ENCODE measurements around the gene PNMA8A. TPM values are rescaled to one million over a fixed set of nuclear protein-coding genes. Genes with fewer than 3 reads are reported as not detected.

PNMA8A gene
- total RNA-seq, 2 donors from 2014 or later, result 4.3 to 6.5 TPM

DNA sequence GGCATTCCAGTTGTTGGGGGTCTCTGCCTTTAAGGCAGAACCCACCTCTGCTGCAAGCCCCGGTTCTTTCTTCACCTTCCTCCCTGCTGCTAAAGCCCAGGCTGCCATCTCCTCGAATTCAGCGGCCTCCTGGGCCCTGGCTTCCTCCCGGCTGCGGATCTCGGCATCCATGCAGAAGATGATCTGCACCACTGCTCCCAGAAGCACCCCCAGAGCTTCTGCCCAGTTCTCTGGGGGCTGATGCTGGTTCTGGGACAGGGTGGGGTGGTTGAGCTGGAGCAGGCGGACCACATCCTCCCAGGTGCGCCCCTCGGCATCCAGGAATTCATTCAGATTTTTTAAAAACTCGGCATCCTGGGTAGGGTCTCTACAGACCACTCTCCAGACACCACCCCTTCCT lies 987 bp downstream of the PNMA8A start:
- TF ChIP-seq CTCF (IDR thresholded peaks at IDR 0.05) (no peak), POLR2A (IDR thresholded peaks at IDR 0.05) (no peak)
- Histone ChIP-seq H3K27me3 (no peaks in the 10 kb centered on the region), H3K4me1 (peaks cover 17% of the 10 kb centered on the region), H3K27ac (no peak overlapping the region), H3K9me3 (no peaks in the 10 kb centered on the region), H3K4me3 (no peak overlapping the region), H3K36me3 (replicated peaks in 1 of 2; ENCODE audit: insufficient read depth in 1 of 2, low read depth in 2 of 2) (no peaks in the 10 kb centered on the region)
- DNase-seq (no peak), ATAC-seq (no peak)
- intact Hi-C loops (cut with DNase I), result no loop called here
- WGBS, 2 donors, result 88 to 93% methylated on average over 10 of the region's 10 CpGs

DNA sequence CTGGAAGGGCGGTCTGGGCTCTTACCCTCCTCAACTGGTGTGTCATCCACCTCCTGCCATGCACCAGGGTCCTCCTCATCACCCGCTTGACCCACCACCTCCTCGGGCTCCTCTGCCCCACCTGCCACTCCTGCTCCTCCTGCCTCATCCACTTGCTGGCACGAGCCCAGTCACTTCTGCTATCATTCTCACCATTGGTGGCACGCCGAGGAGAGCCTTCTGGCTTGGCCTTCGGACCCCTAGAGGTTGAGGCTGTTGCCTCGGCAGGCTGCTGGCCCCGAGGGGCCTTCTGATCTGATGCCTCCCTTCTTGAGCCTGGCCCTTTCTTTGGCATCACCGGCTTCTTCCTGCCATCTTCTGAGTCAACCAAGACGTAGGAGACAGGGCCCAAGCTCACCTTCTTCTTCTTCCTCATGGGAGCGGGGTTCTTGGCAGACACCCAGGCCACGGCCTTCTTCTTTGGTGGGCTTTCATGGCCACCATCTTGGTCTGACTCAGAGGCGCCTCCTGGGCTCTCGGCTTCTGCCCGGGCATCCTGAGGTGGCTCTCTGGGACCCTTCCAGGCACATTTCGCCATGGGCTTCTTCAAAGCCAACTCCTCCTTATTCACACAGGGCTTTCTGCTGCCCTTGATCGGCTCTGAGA lies 1.7 kb downstream of the PNMA8A start:
- no peak for DNase-seq
- 91 to 95% methylated on average over 16 to 18 of the region's 18 CpGs for WGBS, 2 donors
- no peaks in the 10 kb centered on the region for H3K27me3 ChIP-seq
- no peaks in the 10 kb centered on the region for H3K9me3 ChIP-seq
- no peak overlapping the region for H3K27ac ChIP-seq
- TF ChIP-seq POLR2A (IDR thresholded peaks at IDR 0.05), result no peak
- intact Hi-C loops (cut with DNase I), result no loop called here
- no peak overlapping the region for H3K4me3 ChIP-seq
- ATAC-seq, result no peak
- H3K36me3 ChIP-seq (replicated peaks in 1 of 2; ENCODE audit: insufficient read depth in 1 of 2, low read depth in 2 of 2), result no peaks in the 10 kb centered on the region
- H3K4me1 ChIP-seq, result peaks cover 17% of the 10 kb centered on the region

DNA sequence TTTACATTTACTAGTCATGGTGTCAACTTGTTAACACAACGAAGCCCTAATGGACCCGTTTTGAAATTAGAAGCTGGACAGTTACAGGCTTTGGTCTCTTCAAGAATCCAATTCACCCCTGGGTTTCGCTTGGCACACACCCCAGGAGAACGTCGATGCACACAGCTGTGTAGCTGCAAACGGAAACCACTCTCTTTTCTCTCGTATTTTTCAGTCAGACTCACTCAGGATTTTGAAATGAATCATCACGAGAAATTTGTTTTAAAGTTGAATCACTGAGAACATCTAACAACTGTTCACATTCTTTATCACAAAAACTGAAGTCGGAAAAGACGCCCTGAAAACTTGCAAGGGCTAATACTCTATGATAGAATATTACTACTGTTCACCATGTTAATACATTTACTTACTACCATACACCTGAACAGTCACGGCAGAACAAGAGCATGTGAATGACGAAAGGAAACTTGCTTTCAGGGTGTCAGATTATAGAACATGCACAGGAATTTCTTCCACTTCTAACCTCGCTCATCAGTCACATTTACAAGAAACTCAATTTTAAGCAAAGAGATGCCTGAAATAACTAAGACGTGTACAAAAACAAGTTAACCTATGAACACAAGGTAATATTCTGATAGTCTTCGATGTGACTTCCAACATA lies 4.7 kb downstream of the PNMA8A start:
- DNase-seq (no peak), ATAC-seq (no peak)
- Histone ChIP-seq H3K27me3 (no peaks in the 10 kb centered on the region), H3K27ac (no peak overlapping the region), H3K4me1 (peaks cover 14% of the 10 kb centered on the region), H3K9me3 (no peaks in the 10 kb centered on the region), H3K4me3 (no peak overlapping the region), H3K36me3 (replicated peaks in 1 of 2; ENCODE audit: insufficient read depth in 1 of 2, low read depth in 2 of 2) (no peaks in the 10 kb centered on the region)
- WGBS, 2 donors, result 68% methylated on average over 15 of the region's 15 CpGs
- TF ChIP-seq POLR2A (IDR thresholded peaks at IDR 0.05) (no peak), CTCF (IDR thresholded peaks at IDR 0.05) (no peak)
- intact Hi-C loops (cut with DNase I), result no loop called here

GRCh38 chr19:46463516-46463915 lies 7.8 kb downstream of the PNMA8A start:
- no peaks in the 10 kb centered on the region for H3K4me1 ChIP-seq
- WGBS, 2 donors, result 83 to 86% methylated on average over 7 of the region's 7 CpGs
- no peak overlapping the region for H3K4me3 ChIP-seq
- no peak for TF ChIP-seq POLR2A (IDR thresholded peaks at IDR 0.05)
- DNase-seq, result no peak
- H3K9me3 ChIP-seq, result no peaks in the 10 kb centered on the region
- no peak for ATAC-seq
- H3K27ac ChIP-seq, result no peak overlapping the region
- H3K27me3 ChIP-seq, result no peaks in the 10 kb centered on the region
- H3K36me3 ChIP-seq (replicated peaks in 1 of 2; ENCODE audit: insufficient read depth in 1 of 2, low read depth in 2 of 2), result no peaks in the 10 kb centered on the region
- intact Hi-C loops (cut with DNase I), result no loop called here

GRCh38 chr19:46461537-46461936 lies 9.8 kb downstream of the PNMA8A start:
- Histone ChIP-seq H3K36me3 (replicated peaks in 1 of 2; ENCODE audit: insufficient read depth in 1 of 2, low read depth in 2 of 2) (no peaks in the 10 kb centered on the region), H3K9me3 (no peaks in the 10 kb centered on the region), H3K4me3 (no peak overlapping the region), H3K4me1 (no peaks in the 10 kb centered on the region), H3K27me3 (no peaks in the 10 kb centered on the region), H3K27ac (no peak overlapping the region)
- intact Hi-C loops (cut with DNase I), result no loop called here
- 94 to 100% methylated on average over 2 of the region's 2 CpGs for WGBS, 2 donors
- ATAC-seq, result no peak
- TF ChIP-seq POLR2A (IDR thresholded peaks at IDR 0.05), result no peak
- no peak for TF ChIP-seq CTCF (IDR thresholded peaks at IDR 0.05)
- no peak for DNase-seq

DNA sequence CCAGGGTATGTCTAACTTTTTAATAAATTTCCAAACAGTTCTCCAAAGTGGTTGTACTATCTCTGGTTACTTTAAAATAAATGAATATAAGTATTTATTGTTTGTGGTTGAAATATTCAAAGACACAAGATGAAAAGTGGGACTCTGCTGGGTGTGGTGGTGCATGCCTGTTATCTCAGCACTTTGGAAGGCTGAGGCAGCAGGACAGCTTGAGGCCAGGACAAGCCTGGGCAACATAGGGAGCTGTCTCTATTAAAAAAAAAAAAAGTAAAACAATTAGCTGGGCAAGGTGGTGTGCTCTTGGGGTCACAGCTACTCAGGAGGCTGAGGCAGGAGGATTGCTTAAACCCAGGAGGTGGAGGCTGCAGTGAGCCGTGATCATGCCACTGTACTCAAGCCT lies 10.4 kb downstream of the PNMA8A start:
- no peaks in the 10 kb centered on the region for H3K9me3 ChIP-seq
- ATAC-seq, result no peak
- intact Hi-C loops (cut with DNase I), result no loop called here
- no peak for DNase-seq
- H3K4me1 ChIP-seq, result no peaks in the 10 kb centered on the region
- no peak overlapping the region for H3K4me3 ChIP-seq
- 92 to 100% methylated on average over 1 of the region's 1 CpG for WGBS, 2 donors
- H3K36me3 ChIP-seq (replicated peaks in 1 of 2; ENCODE audit: insufficient read depth in 1 of 2, low read depth in 2 of 2), result no peaks in the 10 kb centered on the region
- no peak overlapping the region for H3K27ac ChIP-seq
- no peak for TF ChIP-seq CTCF (IDR thresholded peaks at IDR 0.05)
- no peaks in the 10 kb centered on the region for H3K27me3 ChIP-seq
